ENCODE data around the gene TMEM62.
"Not testable (repeated sequence)": the region's sequence is repeated elsewhere in the genome, so short reads cannot be mapped to it uniquely, and the experiment has no call there.

TMEM62 gene

GRCh38 chr15:43184407-43185124 lies 51.2 kb downstream of the TMEM62 start:
- DNase-seq, result no peak

- peak; percentile 93 for DNase-seq
These were observed 52.0 kb downstream of the TMEM62 start, which contains the start of gene CCNDBP1 for GRCh38 chr15:43185157-43186002. Gene CCNDBP1, plus strand, starts transcription at chr15:43185403. Its CDS starts 96 bp downstream, at chr15:43185499.

- DNase-seq, result no peak
These were observed 52.6 kb downstream of the TMEM62 start for GRCh38 chr15:43186003-43186353.

GRCh38 chr15:43187544-43188155 lies 54.3 kb downstream of the TMEM62 start:
- DNase-seq, result no peak

GRCh38 chr15:43189296-43189695 lies 55.9 kb downstream of the TMEM62 start:
- no peak for DNase-seq

GRCh38 chr15:43190178-43190577 lies 56.8 kb downstream of the TMEM62 start:
- no peak for DNase-seq

GRCh38 chr15:43193710-43194109 lies 60.3 kb downstream of the TMEM62 start:
- DNase-seq, result no peak

GRCh38 chr15:43194795-43195194 lies 61.4 kb downstream of the TMEM62 start:
- no peak for DNase-seq

GRCh38 chr15:43196760-43197548 lies 63.6 kb downstream of the TMEM62 start:
- DNase-seq, result no peak

GRCh38 chr15:43197773-43198172 lies 64.4 kb downstream of the TMEM62 start:
- DNase-seq, result not testable (repeated sequence)

- DNase-seq, result not testable (repeated sequence)
These were observed 65.2 kb downstream of the TMEM62 start for GRCh38 chr15:43198556-43198955.

- no peak for DNase-seq
These were observed 65.6 kb downstream of the TMEM62 start for GRCh38 chr15:43198992-43199391.

GRCh38 chr15:43199945-43200488 lies 66.6 kb downstream of the TMEM62 start:
- no peak for DNase-seq

- peak; percentile 56 for DNase-seq
These were observed 70.9 kb downstream of the TMEM62 start for GRCh38 chr15:43204016-43204901.

GRCh38 chr15:43206054-43206453 lies 72.7 kb downstream of the TMEM62 start:
- no peak for DNase-seq

GRCh38 chr15:43207024-43207423 lies 73.6 kb downstream of the TMEM62 start:
- DNase-seq, result no peak

GRCh38 chr15:43208052-43209002 lies 74.9 kb downstream of the TMEM62 start:
- DNase-seq, result no peak

- DNase-seq, result no peak
These were observed 75.9 kb downstream of the TMEM62 start for GRCh38 chr15:43209059-43209824.

GRCh38 chr15:43210172-43210745 lies 76.9 kb downstream of the TMEM62 start:
- no peak for DNase-seq

All from CD4-positive, alpha-beta T cell treated with Interleukin-6 for 4 hours (primary cell).